NB4 (cell line): ENCODE data around the gene SCMH1.

Source experiments
- CTCF ChIP-seq: IDR thresholded peaks from one replicate; pipeline ENCODE4 v1.5.1; 2012; ENCODE audit warnings: low read depth, low read length
- POLR2A ChIP-seq: IDR thresholded peaks from 2 replicates; pipeline ENCODE4 v1.6.1; 2011; ENCODE audit warnings: mild to moderate bottlenecking; ENCODE audit not compliant: insufficient read length; ENCODE audit errors: extremely low read depth
- TF ChIP-seq, protein P1 (sequence below): IDR thresholded peaks from 2 replicates; pipeline ENCODE4 v1.6.1; 2011; ENCODE audit warnings: low read depth, low read length

- TF ChIP-seq POLR2A: no peak
- no peak for TF ChIP-seq CTCF
- TF ChIP-seq, protein P1, sequence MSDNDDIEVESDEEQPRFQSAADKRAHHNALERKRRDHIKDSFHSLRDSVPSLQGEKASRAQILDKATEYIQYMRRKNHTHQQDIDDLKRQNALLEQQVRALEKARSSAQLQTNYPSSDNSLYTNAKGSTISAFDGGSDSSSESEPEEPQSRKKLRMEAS: no peak
Measured at GRCh38 chr1:41238311-41238988, 3.7 kb downstream of the SCMH1 start.
